Left ventricle myocardium inferior (tissue), 1 donor: ENCODE data around the gene BCLAF3. TPM values are rescaled to one million over a fixed set of nuclear protein-coding genes. Genes with fewer than 3 reads are reported as not detected.
A peak's percentile ranks its signal among the peaks of the same experiment; 100 is the strongest.

Experiments used
- DNase-seq: peaks from one replicate; pipeline ENCODE4 v3.0.0-alpha.2; 2020
- H3K27ac ChIP-seq: fragments of 200-600 bp; replicated peaks from 2 replicates; pipeline ENCODE4 v1.8.0; 2021
- H3K27me3 ChIP-seq: fragments of 200-600 bp; 2 replicates; pipeline ENCODE4 v1.8.0; 2021; ENCODE audit warnings: low read depth
- H3K36me3 ChIP-seq: fragments of 200-600 bp; 2 replicates; pipeline ENCODE4 v1.8.0; 2021
- H3K4me1 ChIP-seq: fragments of 200-600 bp; 2 replicates; pipeline ENCODE4 v1.8.0; 2021
- H3K4me3 ChIP-seq: fragments of 200-600 bp; 2 replicates; pipeline ENCODE4 v1.8.0; 2021; ENCODE audit warnings: mild to moderate bottlenecking, moderate library complexity
- H3K9me3 ChIP-seq: fragments of 200-600 bp; replicated peaks from 2 replicates; pipeline ENCODE4 v1.8.0; 2021
- CTCF ChIP-seq: fragments of 200-600 bp; IDR thresholded peaks from 2 replicates; pipeline ENCODE4 v1.8.0; 2021; ENCODE audit warnings: antibody characterized with exemption, mild to moderate bottlenecking, borderline replicate concordance
- intact Hi-C: fragments of 100-400 bp; cut with micrococcal nuclease; formaldehyde crosslinking; loops from one replicate; pipeline ENCODE4 v1.11.0; 2022
- total RNA-seq: library from RNA; stranded (reverse); fragmentation: NEBNext Ultra II Directional; extraction: Animal tissue kit (Norgen Biotek cat#: 25700); gene quantifications from one replicate; pipeline ENCODE4 v1.2.1, GENCODE V29; 2021
- donor health status: DM: no; HTN: yes; CAD: no; lungs with severe emphysema.

Gene BCLAF3
- total RNA-seq, 1 donor from 2014 or later: 7.7 TPM

GRCh38 chrX:20015422-20015821, 24.6 kb upstream of the BCLAF3 start:
- Histone ChIP-seq H3K27me3 (no peaks in the 10 kb centered on the region), H3K4me3 (no peak overlapping the region), H3K4me1 (no peaks in the 10 kb centered on the region), H3K27ac (no peak overlapping the region), H3K9me3 (no peaks in the 10 kb centered on the region), H3K36me3 (no peaks in the 10 kb centered on the region)
- TF ChIP-seq CTCF: no peak
- intact Hi-C loops: no loop called here
- no peak for DNase-seq

- no peak for DNase-seq
- TF ChIP-seq CTCF: no peak
- no peaks in the 10 kb centered on the region for H3K9me3 ChIP-seq
- no peak overlapping the region for H3K4me3 ChIP-seq
- no peaks in the 10 kb centered on the region for H3K36me3 ChIP-seq
- no peaks in the 10 kb centered on the region for H3K27me3 ChIP-seq
- no peak overlapping the region for H3K27ac ChIP-seq
- intact Hi-C loops: no loop called here
- no peaks in the 10 kb centered on the region for H3K4me1 ChIP-seq
These were observed 20.7 kb upstream of the BCLAF3 start for GRCh38 chrX:20011608-20012007.

GRCh38 chrX:20007962-20008622, 17.2 kb upstream of the BCLAF3 start:
- no peak for TF ChIP-seq CTCF
- Histone ChIP-seq H3K27ac (no peak overlapping the region), H3K4me1 (no peaks in the 10 kb centered on the region), H3K9me3 (no peaks in the 10 kb centered on the region), H3K27me3 (no peaks in the 10 kb centered on the region), H3K4me3 (no peak overlapping the region), H3K36me3 (no peaks in the 10 kb centered on the region)
- intact Hi-C loops: no loop called here
- no peak for DNase-seq

- H3K27ac ChIP-seq: no peak overlapping the region
- no peak for DNase-seq
- no peak for TF ChIP-seq CTCF
- no peaks in the 10 kb centered on the region for H3K9me3 ChIP-seq
- H3K4me3 ChIP-seq: no peak overlapping the region
- no peaks in the 10 kb centered on the region for H3K36me3 ChIP-seq
- intact Hi-C loops: no loop called here
- H3K27me3 ChIP-seq: no peaks in the 10 kb centered on the region
- H3K4me1 ChIP-seq: no peaks in the 10 kb centered on the region
These were observed 15.0 kb upstream of the BCLAF3 start for GRCh38 chrX:20005883-20006282.

GRCh38 chrX:20001588-20001987, 10.7 kb upstream of the BCLAF3 start:
- no peaks in the 10 kb centered on the region for H3K27me3 ChIP-seq
- H3K27ac ChIP-seq: no peak overlapping the region
- DNase-seq: no peak
- H3K9me3 ChIP-seq: no peaks in the 10 kb centered on the region
- no peak for TF ChIP-seq CTCF
- H3K4me1 ChIP-seq: no peaks in the 10 kb centered on the region
- intact Hi-C loops: no loop called here
- no peak overlapping the region for H3K4me3 ChIP-seq
- no peaks in the 10 kb centered on the region for H3K36me3 ChIP-seq

GRCh38 chrX:19991350-19991718, 473 bp upstream of the BCLAF3 start:
- peaks cover 25% of the 10 kb centered on the region for H3K4me1 ChIP-seq
- intact Hi-C loops: no loop called here
- H3K4me3 ChIP-seq: peak overlapping the region; percentile 82
- H3K27ac ChIP-seq: peak overlapping the region; percentile 79
- no peaks in the 10 kb centered on the region for H3K27me3 ChIP-seq
- DNase-seq: no peak
- H3K36me3 ChIP-seq: no peaks in the 10 kb centered on the region
- no peaks in the 10 kb centered on the region for H3K9me3 ChIP-seq
- no peak for TF ChIP-seq CTCF
